GM23338 (cell line): ENCODE results near the gene NAPA. TPM values are rescaled to one million over a fixed set of nuclear protein-coding genes. Genes with fewer than 3 reads are reported as not detected.

Experiments used
- ATAC-seq: fragments of 200-7000 bp; cut with Tn5 transposase; 3 replicates; pipeline ENCODE4 v1.9.1; 2020
- DNase-seq: peaks from one replicate; pipeline ENCODE4 v3.0.0-alpha.2; 2015; ENCODE audit warnings: low spot score
- H2AFZ ChIP-seq: fragments of 200-600 bp; sonication (generic); 2 replicates; pipeline ENCODE4 v1.8.0; 2016; ENCODE audit warnings: antibody characterized with exemption, mild to moderate bottlenecking, moderate library complexity
- H3F3A ChIP-seq: fragments of 200-600 bp; sonication (generic); replicated peaks from 2 replicates; pipeline ENCODE4 v1.8.0; 2017; ENCODE audit warnings: antibody characterized with exemption, mixed run types, low read depth
- H3K27ac ChIP-seq: fragments of 200-600 bp; sonication (generic); 2 replicates; pipeline ENCODE4 v1.6.1; 2016; ENCODE audit warnings: low read depth
- H3K27me3 ChIP-seq: fragments of 200-600 bp; sonication (generic); 2 replicates; pipeline ENCODE4 v1.8.0; 2016; ENCODE audit warnings: mild to moderate bottlenecking, mixed run types, moderate library complexity; ENCODE audit not compliant: insufficient read depth
- H3K36me3 ChIP-seq: fragments of 200-600 bp; sonication (generic); 2 replicates; pipeline ENCODE4 v1.8.0; 2016; ENCODE audit warnings: mild to moderate bottlenecking; ENCODE audit not compliant: insufficient read depth
- H3K4me1 ChIP-seq: fragments of 200-600 bp; sonication (generic); 2 replicates; pipeline ENCODE4 v1.8.0; 2016; ENCODE audit warnings: mild to moderate bottlenecking, moderate library complexity; ENCODE audit not compliant: insufficient read depth
- H3K4me2 ChIP-seq: fragments of 200-600 bp; sonication (generic); 2 replicates; pipeline ENCODE4 v1.7.1; 2017; ENCODE audit warnings: mixed run types
- H3K4me3 ChIP-seq: fragments of 200-600 bp; sonication (generic); 2 replicates; pipeline ENCODE4 v1.6.1; 2016; ENCODE audit warnings: mixed run types
- H3K79me2 ChIP-seq: fragments of 200-600 bp; sonication (generic); replicated peaks from 2 replicates; pipeline ENCODE4 v1.8.0; 2017; ENCODE audit warnings: mild to moderate bottlenecking; ENCODE audit not compliant: insufficient read depth
- H3K9me2 ChIP-seq: fragments of 200-600 bp; sonication (generic); 2 replicates; pipeline ENCODE4 v1.8.0; 2017; ENCODE audit not compliant: insufficient read depth
- H4K20me1 ChIP-seq: fragments of 200-600 bp; sonication (generic); replicated peaks from 2 replicates; pipeline ENCODE4 v1.8.0; 2017; ENCODE audit warnings: mild to moderate bottlenecking; ENCODE audit not compliant: insufficient read depth
- H3K27ac Mint-ChIP-seq: 2 replicates; pipeline ENCODE4 v1.8.0; 2020; ENCODE audit warnings: inconsistent platforms, mild to moderate bottlenecking, moderate library complexity, mixed read lengths
- H3K27me3 Mint-ChIP-seq: 3 replicates; pipeline ENCODE4 v1.8.0; 2022; ENCODE audit warnings: low read depth, mild to moderate bottlenecking, moderate library complexity, mixed read lengths, inconsistent platforms; ENCODE audit not compliant: insufficient read depth, poor library complexity
- H3K36me3 Mint-ChIP-seq: 3 replicates; pipeline ENCODE4 v1.8.0; 2021; ENCODE audit warnings: low read depth, mild to moderate bottlenecking, inconsistent platforms, moderate library complexity, mixed read lengths
- H3K4me1 Mint-ChIP-seq: 3 replicates; pipeline ENCODE4 v1.8.0; 2020; ENCODE audit warnings: mild to moderate bottlenecking, inconsistent platforms, mixed read lengths
- H3K4me3 Mint-ChIP-seq: 3 replicates; pipeline ENCODE4 v1.8.0; 2021; ENCODE audit warnings: moderate library complexity, mild to moderate bottlenecking, inconsistent platforms, mixed read lengths
- H3K9me3 Mint-ChIP-seq: 3 replicates; pipeline ENCODE4 v1.8.0; 2020; ENCODE audit warnings: moderate library complexity, mild to moderate bottlenecking, inconsistent platforms, mixed read lengths
- CREB1 ChIP-seq: fragments of 250-450 bp; sonication (Bioruptor Pico); IDR thresholded peaks from 2 replicates; pipeline ENCODE4 v1.5.0; 2020; ENCODE audit warnings: low read depth, mild to moderate bottlenecking, moderate library complexity
- CTCF ChIP-seq, 2 experiments: fragments of 200-600 bp in 1 of 2; sonication (generic) in 1 of 2; conservative IDR thresholded peaks; 2 replicates each; pipeline versions ENCODE4 v1.5.1 to v1.6.1; 2016 to 2017; ENCODE audit warnings: antibody characterized with exemption in 2 of 2, low read depth in 2 of 2, mild to moderate bottlenecking in 2 of 2, moderate library complexity in 1 of 2
- ETS1 ChIP-seq: IDR thresholded peaks from 2 replicates; pipeline ENCODE4 v1.6.1; 2016; ENCODE audit warnings: antibody characterized with exemption
- EZH2 ChIP-seq: fragments of 200-600 bp; sonication (generic); IDR thresholded peaks from one replicate; pipeline ENCODE4 v1.8.0; 2017; ENCODE audit warnings: antibody characterized with exemption, mild to moderate bottlenecking, low read depth; ENCODE audit not compliant: unreplicated experiment
- EZH2phosphoT487 ChIP-seq: fragments of 200-600 bp; sonication (generic); IDR thresholded peaks from one replicate; pipeline ENCODE4 v1.8.1; 2018; ENCODE audit warnings: antibody characterized with exemption; ENCODE audit not compliant: unreplicated experiment
- JUNB ChIP-seq: IDR thresholded peaks from one replicate; pipeline ENCODE4 v1.6.1; 2016; ENCODE audit warnings: antibody characterized with exemption; ENCODE audit not compliant: unreplicated experiment
- NANOG ChIP-seq: IDR thresholded peaks from 2 replicates; pipeline ENCODE4 v1.6.1; 2016; ENCODE audit warnings: antibody characterized with exemption, borderline replicate concordance
- POLR2AphosphoS5 ChIP-seq: IDR thresholded peaks from 2 replicates; pipeline ENCODE4 v1.6.1; 2016; ENCODE audit warnings: antibody characterized with exemption, low read depth
- REST ChIP-seq: IDR thresholded peaks from one replicate; pipeline ENCODE4 v1.6.1; 2018; ENCODE audit warnings: antibody characterized with exemption; ENCODE audit not compliant: unreplicated experiment
- STAT1 ChIP-seq: IDR thresholded peaks from one replicate; pipeline ENCODE4 v1.6.1; 2016; ENCODE audit warnings: antibody characterized with exemption; ENCODE audit not compliant: unreplicated experiment
- ZNF114 ChIP-seq: fragments of 250-450 bp; sonication (Bioruptor Pico); IDR thresholded peaks from 2 replicates; pipeline ENCODE4 v1.5.0; 2020; ENCODE audit warnings: mild to moderate bottlenecking, moderate library complexity
- ZNF331 ChIP-seq: fragments of 250-450 bp; sonication (Bioruptor Pico); IDR thresholded peaks from 2 replicates; pipeline ENCODE4 v1.5.0; 2020; ENCODE audit warnings: low read depth, mild to moderate bottlenecking, moderate library complexity
- ZNF462 ChIP-seq: fragments of 250-450 bp; sonication (Bioruptor Pico); IDR thresholded peaks from 2 replicates; pipeline ENCODE4 v1.5.0; 2020; ENCODE audit warnings: mild to moderate bottlenecking, moderate library complexity
- polyA plus RNA-seq: library from polyadenylated mRNA; unstranded; fragments of >200 nt; fragmentation: Nextera tagmentation; extraction: Ambion mirVana; gene quantifications from 2 replicates; pipeline ENCODE4 v1.2.1, GENCODE V29; 2016
- total RNA-seq: library from RNA; depleted of rRNA; stranded (reverse); fragments of >200 nt; shearing (Covaris generic); gene quantifications from 2 replicates; pipeline ENCODE4 v1.2.3, GENCODE V29; 2014

NAPA gene
- total and polyA plus RNA-seq, 2 experiments from 2014 or later = 52.0 to 72.1 TPM

GRCh38 chr19:47486900-47487299 is 28.0 kb downstream of the NAPA start:
- Histone ChIP-seq H3K36me3 (no peaks in the 10 kb centered on the region), H2AFZ (no peak overlapping the region), H4K20me1 (no peaks in the 10 kb centered on the region), H3K4me3 (no peak overlapping the region), H3K9me2 (no peaks in the 10 kb centered on the region), H3F3A (peaks cover 2% of the 10 kb centered on the region; the same call in 1 of the 2 replicates), H3K27me3 (no peaks in the 10 kb centered on the region), H3K4me1 (no peaks in the 10 kb centered on the region; the same call in 1 of the 2 replicates), H3K4me2 (no peak overlapping the region), H3K27ac (no peak overlapping the region), H3K79me2 (no peaks in the 10 kb centered on the region)
- Mint-ChIP-seq H3K4me3 (no peak overlapping the region), H3K9me3 (no peaks in the 10 kb centered on the region), H3K27me3 (peaks cover 18% of the 10 kb centered on the region), H3K27ac (no peak overlapping the region), H3K4me1 (peaks cover 16% of the 10 kb centered on the region; the same call in 2 of the 3 replicates), H3K36me3 (0 out of 3 replicates have a peak, but pooled peaks cover 3% of the 10 kb centered on the region)
- no peak for DNase-seq
- ATAC-seq = no peak
- TF ChIP-seq REST = no peak
- TF ChIP-seq ETS1 = no peak
- no peak for TF ChIP-seq EZH2
- TF ChIP-seq ZNF462 = no peak
- no peak for TF ChIP-seq ZNF114
- no peak for TF ChIP-seq STAT1
- TF ChIP-seq CTCF (conservative IDR thresholded peaks at IDR 0.05; ENCODE audit: low read depth in 2 of 2) = no peak
- TF ChIP-seq JUNB = no peak
- TF ChIP-seq CREB1 (CRISPR knock-in tag) = no peak
- no peak for TF ChIP-seq POLR2AphosphoS5
- TF ChIP-seq ZNF331 (CRISPR knock-in tag) = no peak
- TF ChIP-seq EZH2phosphoT487 = no peak
- TF ChIP-seq NANOG = no peak
